Kidney (tissue), 14 donors: ENCODE results near the gene SLC16A1. TPM values are rescaled to one million over a fixed set of nuclear protein-coding genes. Genes with fewer than 3 reads are reported as not detected.

Experiments
- DNase-seq, 5 donors: peaks; one replicate each; pipeline ENCODE4 v3.0.0-alpha.2; 2013 to 2020
- FAIRE-seq: peaks from 2 replicates; lab custom pipeline; 2012; peaks lifted over from hg19 to GRCh38; lab: Jason Lieb, UNC
- H3K27ac ChIP-seq, 2 donors: one replicate each; pipeline ENCODE4 v1.7.0; 2013; ENCODE audit warnings: low read depth in 2 of 2, low read length in 2 of 2, inconsistent platforms in 1 of 2
- H3K27me3 ChIP-seq: one replicate; pipeline ENCODE4 v1.7.1; 2013; ENCODE audit warnings: low read length, inconsistent platforms; ENCODE audit not compliant: control insufficient read depth, insufficient read depth
- H3K36me3 ChIP-seq, 3 donors: one replicate each; pipeline versions ENCODE4 v1.7.0 to v1.7.1; 2013; ENCODE audit warnings: low read length in 3 of 3, control low read depth in 1 of 3, inconsistent platforms in 1 of 3; ENCODE audit not compliant: insufficient read depth in 3 of 3, control insufficient read depth in 2 of 3
- H3K4me1 ChIP-seq, 3 donors: one replicate each; pipeline versions ENCODE4 v1.7.0 to v1.7.1; 2013; ENCODE audit warnings: low read length in 3 of 3, inconsistent platforms in 1 of 3, low read depth in 1 of 3; ENCODE audit not compliant: control insufficient read depth in 2 of 3, insufficient read depth in 2 of 3
- H3K4me3 ChIP-seq, 3 donors: one replicate each; pipeline versions ENCODE4 v1.7.0 to v1.8.1; 2013; ENCODE audit warnings: low read length in 3 of 3, control low read depth in 1 of 3, inconsistent platforms in 1 of 3
- H3K9ac ChIP-seq, 3 donors: one replicate each; pipeline versions ENCODE4 v1.7.0 to v1.7.1; 2013; ENCODE audit warnings: low read length in 3 of 3, control low read depth in 1 of 3, inconsistent platforms in 1 of 3
- H3K9me3 ChIP-seq, 3 donors: one replicate each; pipeline versions ENCODE4 v1.7.0 to v1.7.1; 2013; ENCODE audit warnings: low read length in 3 of 3, control low read depth in 1 of 3, inconsistent platforms in 1 of 3; ENCODE audit not compliant: control insufficient read depth in 2 of 3, insufficient read depth in 1 of 3
- CTCF ChIP-seq: IDR thresholded peaks from 3 replicates; pipeline ENCODE4 v1.5.1; 2012; ENCODE audit warnings: mild to moderate bottlenecking, moderate library complexity, borderline replicate concordance; ENCODE audit not compliant: insufficient read depth; ENCODE audit errors: extremely low read depth
- intact Hi-C: fragments of 100-400 bp; cut with DNase I; formaldehyde crosslinking; loops from one replicate; pipeline ENCODE4 v1.11.1; 2022
- polyA plus RNA-seq: library from polyadenylated mRNA; stranded (reverse); fragments of 350-450 nt; fragmentation: Illumina TruSeq; extraction: RNeasy Lipid Tissue Mini Kit (QIAGEN cat#74804); gene quantifications from one replicate; pipeline ENCODE4 v1.2.3, GENCODE V29; 2014; ENCODE audit warnings: low read depth, low replicate concordance; ENCODE audit not compliant: insufficient read depth
- total RNA-seq: library from RNA; stranded (reverse); fragmentation: NEBNext Ultra II Directional; extraction: Animal tissue kit (Norgen Biotek cat#: 25700); gene quantifications from one replicate; pipeline ENCODE4 v1.2.1, GENCODE V29; 2021
- donor health status: control.
- donor health status: control.
- donor health status: control.
- donor health status: control.
- donor health status: control.
- donor health status: DM: yes; HTN: yes; CAD: no.
- donor health status: Normal renal cell carcinoma (clear cell type).

The SLC16A1 gene
- total and polyA plus RNA-seq, 2 donors from 2014 or later: 8.7 to 9.7 TPM

- intact Hi-C loops: no loop called here
- H3K27ac ChIP-seq: no peak overlapping the region
- no peaks in the 10 kb centered on the region for H3K27me3 ChIP-seq
- no peak overlapping the region for H3K9ac ChIP-seq
- TF ChIP-seq CTCF: no peak
- H3K4me3 ChIP-seq: no peak overlapping the region
- DNase-seq: no peak
- H3K9me3 ChIP-seq: no peaks in the 10 kb centered on the region
- FAIRE-seq: no peak
- no peaks in the 10 kb centered on the region for H3K36me3 ChIP-seq
- no peaks in the 10 kb centered on the region for H3K4me1 ChIP-seq
These were observed 26.0 kb downstream of the SLC16A1 start for GRCh38 chr1:112929979-112930378.

GRCh38 chr1:112927462-112927990, 28.5 kb downstream of the SLC16A1 start:
- Histone ChIP-seq H3K4me3 (no peak overlapping the region), H3K36me3 (no peaks in the 10 kb centered on the region), H3K27ac (no peak overlapping the region), H3K9ac (no peak overlapping the region), H3K27me3 (no peaks in the 10 kb centered on the region), H3K4me1 (no peaks in the 10 kb centered on the region), H3K9me3 (no peaks in the 10 kb centered on the region)
- intact Hi-C loops: no loop called here
- TF ChIP-seq CTCF: no peak
- peak in 2 of 5 donors; percentile 27 to 62 for DNase-seq
- no peak for FAIRE-seq

- Histone ChIP-seq H3K9me3 (no peaks in the 10 kb centered on the region), H3K9ac (no peak overlapping the region), H3K4me3 (no peak overlapping the region), H3K36me3 (no peaks in the 10 kb centered on the region), H3K27ac (no peak overlapping the region), H3K27me3 (no peaks in the 10 kb centered on the region), H3K4me1 (no peaks in the 10 kb centered on the region)
- no peak for FAIRE-seq
- TF ChIP-seq CTCF: no peak
- DNase-seq: no peak
- intact Hi-C loops: no loop called here
These were observed 29.1 kb downstream of the SLC16A1 start for GRCh38 chr1:112926858-112927257.

- intact Hi-C loops: no loop called here
- no peaks in the 10 kb centered on the region for H3K4me1 ChIP-seq
- H3K27ac ChIP-seq: no peak overlapping the region
- no peak for FAIRE-seq
- no peak overlapping the region for H3K4me3 ChIP-seq
- H3K36me3 ChIP-seq: no peaks in the 10 kb centered on the region
- DNase-seq: no peak
- no peaks in the 10 kb centered on the region for H3K27me3 ChIP-seq
- TF ChIP-seq CTCF: no peak
- no peak overlapping the region for H3K9ac ChIP-seq
- no peaks in the 10 kb centered on the region for H3K9me3 ChIP-seq
These were observed 31.0 kb downstream of the SLC16A1 start for GRCh38 chr1:112925015-112925414.
